Activated CD4-positive, alpha-beta T cell treated with anti-CD3 and anti-CD28 coated beads for 4 hours (primary cell): ENCODE data around the gene VSIG2.

Experiments used
- DNase-seq, 2 donors: peaks; one replicate each; pipeline ENCODE4 v3.0.0-alpha.2; 2020

Gene VSIG2

DNA sequence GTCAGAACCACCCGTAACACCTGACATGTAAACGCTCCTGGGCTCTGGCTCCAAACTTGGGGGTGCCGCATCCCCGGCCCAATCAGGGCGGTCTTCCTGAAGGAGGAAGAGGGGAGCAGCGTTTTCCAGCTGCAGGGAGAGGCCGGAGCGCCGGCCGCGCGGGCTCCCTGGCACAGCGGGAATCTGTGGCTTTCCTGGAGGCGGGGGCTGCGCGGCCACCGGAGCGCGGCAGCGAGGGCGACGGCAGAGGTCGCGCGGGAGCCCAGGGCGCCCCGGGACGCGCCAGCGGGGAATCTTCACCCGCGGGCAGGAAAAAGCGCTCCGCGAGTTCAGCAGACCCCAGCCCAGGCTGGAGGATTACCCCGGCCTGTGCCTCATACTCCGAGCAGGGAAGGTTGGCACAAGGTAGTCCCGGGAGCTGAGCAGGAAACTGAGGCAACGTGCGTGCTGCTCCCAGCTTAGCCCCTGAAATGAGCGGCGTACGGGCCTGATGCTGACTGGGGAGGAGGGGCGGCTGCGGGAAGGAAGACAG is 10.6 kb upstream of the VSIG2 start:
- no peak for DNase-seq

DNA sequence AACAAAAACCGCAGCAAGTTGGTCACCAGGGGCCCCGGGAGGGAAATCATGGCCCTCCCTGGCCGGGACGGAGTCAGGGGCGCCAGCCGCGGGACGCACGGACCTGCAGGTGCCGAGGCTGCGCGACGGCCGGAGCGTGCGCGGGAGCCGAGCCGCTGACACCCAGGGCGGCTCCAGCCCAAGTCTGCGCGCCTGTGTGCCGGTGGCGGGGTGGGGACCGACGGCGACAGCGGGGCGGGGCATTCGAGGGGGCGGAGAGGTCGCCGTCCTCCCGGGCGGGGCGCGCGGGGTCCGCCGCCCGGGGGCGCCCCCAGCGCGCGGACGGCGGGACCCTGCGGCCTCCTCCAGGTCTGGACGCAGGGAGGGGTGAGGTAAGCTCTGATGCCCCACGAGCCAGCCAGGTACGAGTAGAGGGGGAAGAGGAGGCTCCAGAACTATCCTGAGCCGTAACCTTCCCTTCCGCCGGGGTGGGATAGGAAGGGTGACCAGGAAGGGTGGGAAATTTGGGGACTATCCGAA is 10.1 kb upstream of the VSIG2 start, which contains the start of gene ESAM:
Gene ESAM (minus strand): TSS at position 186 of the 519 bp plus-strand sequence. CDS start 136 bp downstream, at position 50.
- DNase-seq, result peak; percentile 65

DNA sequence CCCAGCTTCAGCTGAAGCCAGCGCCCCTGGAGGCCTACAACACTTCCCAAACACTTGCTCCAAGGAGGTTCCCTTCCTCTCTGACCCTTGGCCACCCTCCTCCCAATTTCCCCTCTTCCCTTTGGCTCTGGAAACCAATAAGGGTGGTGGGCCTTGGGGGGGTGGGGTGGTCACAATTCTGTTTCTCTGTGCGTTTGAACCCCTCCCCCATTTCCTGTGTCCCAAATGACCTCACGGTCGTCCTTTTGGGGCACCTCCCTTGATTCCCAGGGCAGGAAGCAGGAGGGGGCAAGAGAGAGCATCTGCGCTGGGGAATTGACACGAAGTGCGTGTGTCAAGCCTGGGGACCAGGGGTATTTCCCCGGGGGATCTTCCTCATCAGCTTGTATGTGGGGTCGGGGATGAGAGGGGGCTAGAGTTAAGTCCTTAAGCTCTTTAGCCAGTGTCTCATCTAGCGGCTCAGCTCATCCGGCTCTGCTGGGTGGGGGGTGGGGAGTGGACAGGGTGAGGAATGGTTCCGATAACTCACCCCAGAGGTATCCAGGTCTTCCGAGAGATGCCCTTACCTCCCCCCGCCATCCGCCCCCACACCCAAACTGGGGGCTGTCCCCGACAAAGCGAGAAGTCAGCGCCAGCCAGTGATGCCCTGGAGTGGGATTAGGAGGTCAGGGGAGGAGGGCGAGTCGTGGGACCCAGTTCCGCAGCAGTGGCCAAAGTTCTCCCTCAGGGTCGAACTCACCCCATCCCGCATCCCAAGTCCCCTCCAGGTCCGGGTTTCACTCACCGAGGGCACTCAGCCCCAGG is 9.4 kb upstream of the VSIG2 start:
- DNase-seq, result no peak

DNA sequence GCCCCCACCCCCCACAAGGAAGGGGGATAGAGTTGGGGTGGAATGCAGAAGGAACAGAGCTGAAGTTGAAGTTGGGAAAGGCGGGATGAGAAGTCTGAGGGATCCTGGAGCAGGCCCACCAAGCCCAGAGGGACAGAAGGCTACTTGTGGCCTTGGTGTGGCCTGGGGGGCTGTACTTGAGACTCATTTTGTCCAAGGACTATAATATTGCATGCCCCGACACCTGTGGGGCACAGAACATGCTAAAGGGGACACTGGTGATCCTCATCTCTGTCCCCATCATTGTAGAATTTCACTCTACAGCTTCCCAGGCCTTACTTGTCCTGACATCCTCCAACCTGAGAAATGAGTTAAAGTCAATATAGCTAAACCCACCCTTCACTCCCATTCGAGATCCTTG is 8.8 kb upstream of the VSIG2 start:
- no peak for DNase-seq

DNA sequence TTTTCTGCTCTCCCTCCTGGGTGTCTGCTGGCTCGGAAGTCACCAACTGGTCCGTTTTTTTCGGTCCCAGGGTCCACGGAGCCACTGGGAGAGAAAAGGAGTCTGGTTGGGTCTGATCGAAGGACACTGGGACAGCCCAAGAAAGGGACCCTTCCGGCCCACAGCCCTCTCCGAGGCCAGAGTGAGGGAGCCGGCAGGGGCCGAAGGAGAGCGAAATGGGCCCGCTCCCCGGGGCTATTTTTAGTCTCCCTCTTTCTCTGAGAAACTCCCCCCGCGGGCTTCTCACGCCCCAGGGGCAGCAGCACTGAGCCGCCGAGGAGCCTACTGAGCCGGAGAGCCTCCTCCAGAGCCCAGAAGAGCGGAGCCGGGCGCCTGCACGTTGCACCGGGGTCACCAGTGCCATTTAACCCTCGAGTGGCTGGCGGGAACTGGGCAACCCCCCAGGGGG is 8.2 kb upstream of the VSIG2 start:
- no peak for DNase-seq

DNA sequence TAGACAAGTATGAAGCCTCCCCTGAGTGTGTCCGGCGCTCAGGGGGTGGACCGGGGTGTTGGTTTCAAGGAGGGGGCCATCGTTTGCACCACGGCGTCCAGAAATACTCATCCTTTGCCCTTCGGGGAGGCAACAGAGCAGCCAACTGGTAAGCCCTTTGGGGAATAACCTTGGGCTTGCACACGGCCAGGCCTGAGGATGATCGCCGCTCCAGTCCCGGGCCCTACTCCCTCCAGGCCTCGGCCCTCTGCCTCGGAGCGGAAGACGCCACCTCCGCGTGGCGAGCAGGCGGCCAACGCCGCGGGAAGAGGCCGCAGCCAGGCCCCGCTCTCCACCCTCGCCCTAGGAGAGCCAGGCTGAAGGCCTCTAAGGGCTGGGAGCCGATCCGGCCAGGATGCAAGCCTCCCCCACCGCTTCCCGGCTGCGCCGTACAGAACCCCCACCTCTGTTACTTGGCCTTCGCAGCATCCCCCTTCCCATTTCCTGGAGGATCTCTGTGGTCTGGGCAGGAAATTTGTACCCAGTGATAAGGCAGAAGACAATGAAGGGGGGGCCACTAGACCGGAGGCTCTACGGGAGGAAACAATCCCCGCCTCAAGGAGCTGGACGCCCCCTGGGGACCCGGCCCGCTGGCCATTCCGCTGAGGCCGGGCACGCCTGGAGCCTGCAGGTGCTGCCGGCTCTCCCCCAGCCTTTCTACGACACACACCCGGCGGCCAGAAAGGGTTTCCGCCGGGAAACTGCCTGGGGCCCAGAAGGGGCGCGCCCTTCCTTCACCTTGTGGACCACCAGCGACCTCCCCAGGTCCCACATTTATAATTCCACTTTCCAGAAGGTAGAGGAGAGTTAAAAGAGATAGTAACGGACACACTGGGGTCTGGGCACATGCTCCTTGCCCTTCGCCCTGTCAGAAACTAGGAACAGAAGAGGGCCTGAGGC is 7.5 kb upstream of the VSIG2 start:
- DNase-seq, result no peak

DNA sequence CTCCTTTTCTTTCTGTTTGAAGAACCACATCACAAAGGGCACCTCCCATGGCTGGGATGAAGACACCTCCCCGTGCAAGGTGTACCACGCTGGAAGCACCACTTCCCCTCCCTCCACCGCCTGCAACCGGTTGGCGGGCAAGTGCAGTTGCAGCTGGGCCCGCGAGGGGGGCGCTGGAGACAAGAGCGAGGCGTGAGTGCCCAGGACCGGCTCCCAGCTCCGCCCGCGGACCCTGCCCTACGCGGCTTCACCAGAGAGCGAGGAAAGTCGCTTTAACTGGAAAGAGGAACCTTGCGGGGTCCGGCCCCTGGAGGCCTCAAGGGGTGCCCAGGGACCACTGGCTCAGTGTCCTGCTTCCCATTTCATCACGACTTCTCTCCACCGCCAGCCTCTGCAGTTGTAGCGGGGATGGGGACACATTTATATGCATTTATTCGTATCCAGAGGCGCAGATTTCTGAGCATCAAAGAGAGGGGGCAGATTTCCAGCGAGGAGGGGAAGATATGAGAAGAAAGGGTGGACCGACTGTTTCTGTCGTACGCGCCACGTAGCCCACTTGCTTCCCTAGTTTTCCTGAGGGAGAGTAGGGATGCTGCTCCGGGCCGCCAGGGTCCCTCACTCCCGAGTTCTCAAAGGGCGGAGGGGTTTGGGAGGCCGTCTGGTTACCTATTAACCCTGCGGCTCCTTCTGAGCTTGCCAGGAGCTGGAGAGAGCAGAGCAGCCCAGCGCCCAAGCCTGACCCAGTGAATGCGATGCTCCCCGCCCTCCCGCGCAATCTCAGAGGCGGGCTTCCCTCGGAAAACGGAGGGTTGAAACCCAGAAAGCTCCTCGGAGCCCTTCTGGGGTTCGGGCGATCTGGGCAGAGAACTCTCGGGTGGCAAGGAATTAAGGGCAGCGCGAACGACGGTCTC is 6.6 kb upstream of the VSIG2 start:
- peak; percentile 56 to 57 for DNase-seq

DNA sequence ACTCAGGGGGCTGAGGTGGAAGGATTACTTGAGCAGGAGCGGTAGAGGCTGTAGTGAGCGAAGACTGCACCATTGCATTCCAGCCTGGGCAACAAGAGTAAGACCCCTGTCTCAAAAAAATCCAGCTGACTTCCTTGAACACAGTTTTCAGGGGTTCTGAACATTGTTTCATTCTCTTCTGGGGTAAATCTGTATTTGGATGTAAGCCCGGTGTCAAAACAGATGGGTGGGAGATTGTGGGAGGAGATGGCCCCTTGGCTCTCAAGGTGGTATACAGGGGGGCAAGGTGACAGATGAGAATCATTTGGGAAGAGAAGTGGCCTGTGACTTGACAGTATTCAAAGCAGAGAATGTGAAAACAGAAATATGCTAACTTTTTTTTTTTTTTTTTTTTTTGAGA is 5.3 kb upstream of the VSIG2 start:
- no peak for DNase-seq

DNA sequence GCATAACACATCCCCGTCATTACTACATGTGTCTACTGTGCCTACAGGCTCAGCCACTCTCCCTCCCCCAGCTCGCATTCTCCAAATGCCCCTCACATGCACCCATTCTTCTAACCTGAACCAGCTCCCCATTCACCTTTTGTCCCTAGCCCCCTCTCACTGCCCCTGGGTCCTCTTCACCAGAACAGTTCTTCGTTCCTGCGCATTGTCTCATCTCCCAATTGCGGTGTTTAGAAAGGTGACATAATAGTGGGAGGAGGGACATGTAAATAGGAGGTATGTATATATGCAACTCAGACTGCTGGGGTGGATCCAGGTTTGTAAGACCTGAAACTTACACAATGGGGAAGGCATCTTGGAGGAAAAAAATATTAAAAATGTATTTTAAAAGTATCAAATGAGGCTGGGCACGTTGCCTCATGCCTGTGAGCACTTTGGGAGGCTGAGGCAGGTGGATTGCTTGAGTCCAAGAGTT is 4.7 kb upstream of the VSIG2 start:
- DNase-seq, result no peak

DNA sequence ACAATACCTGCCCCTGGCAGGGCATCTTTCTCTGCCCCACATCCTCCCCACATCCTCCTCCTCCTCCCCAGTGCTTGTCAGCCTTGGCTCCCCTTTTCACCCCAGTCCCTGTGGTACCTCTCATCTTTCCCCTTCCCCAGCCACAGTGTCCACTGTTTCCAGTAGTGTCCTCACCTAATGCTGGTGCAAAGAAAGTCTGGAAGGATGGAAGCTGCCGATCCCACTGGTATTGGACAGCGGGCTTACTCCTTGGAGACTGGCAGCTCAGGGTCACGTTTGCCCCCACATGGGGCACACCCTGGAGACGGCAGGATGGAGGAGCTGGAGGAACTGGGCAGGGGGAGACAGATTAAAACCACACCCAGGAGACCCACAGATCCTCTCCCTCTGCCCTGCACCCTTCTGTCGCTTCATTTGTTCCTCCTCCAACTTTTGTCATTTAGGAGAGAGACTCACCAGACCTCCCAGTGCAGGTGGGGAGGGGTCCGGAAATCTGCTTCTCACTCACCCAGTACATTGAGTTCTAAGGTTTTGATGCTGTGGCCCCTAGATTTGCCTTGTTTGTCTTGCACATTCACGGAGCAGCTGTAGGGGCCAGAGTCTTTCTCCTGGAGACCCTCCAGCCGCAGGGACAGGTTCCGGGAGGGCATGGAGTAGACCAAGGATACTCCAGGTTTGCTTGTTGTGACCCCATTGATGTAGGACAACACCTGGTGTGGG is 4.1 kb upstream of the VSIG2 start:
- DNase-seq, result no peak

DNA sequence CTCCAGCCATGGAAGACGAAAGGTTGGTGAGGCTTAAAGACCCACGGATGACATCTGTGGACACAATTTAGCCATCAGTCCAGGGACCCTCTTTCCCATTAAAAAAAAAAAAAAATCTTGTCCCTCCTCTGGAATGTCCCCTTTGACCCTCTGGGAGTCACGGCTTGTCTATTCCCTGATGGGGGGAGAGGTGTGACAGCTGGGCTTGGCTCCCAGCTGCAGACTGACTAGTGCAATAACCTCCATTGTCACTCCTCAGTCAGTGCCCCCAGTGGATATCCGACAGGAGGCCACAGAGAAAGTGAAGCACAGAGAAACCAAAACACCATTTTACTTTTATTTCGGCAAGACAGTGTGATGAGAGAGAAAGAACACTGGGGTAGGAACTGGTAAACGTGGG is 2.7 kb upstream of the VSIG2 start:
- DNase-seq, result no peak

DNA sequence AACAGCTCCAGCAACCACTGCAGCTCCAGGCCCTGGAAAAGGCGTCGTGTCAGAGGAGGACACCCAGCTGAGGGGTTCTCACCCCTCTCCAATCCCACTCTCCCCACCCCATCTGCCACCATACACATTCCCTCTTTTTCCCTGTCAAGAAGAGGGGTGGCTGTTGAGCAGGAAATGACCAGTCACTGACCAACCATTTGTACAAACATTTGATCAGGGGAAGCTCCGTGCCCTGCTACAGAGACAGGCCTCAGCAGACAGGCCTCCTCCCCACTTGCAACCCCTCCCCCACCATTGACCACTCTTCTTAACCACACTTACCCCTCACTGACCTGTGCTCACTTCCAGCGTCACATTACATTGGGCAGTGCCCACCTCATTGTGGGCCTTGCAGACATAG is 2.3 kb upstream of the VSIG2 start:
- DNase-seq, result no peak

DNA sequence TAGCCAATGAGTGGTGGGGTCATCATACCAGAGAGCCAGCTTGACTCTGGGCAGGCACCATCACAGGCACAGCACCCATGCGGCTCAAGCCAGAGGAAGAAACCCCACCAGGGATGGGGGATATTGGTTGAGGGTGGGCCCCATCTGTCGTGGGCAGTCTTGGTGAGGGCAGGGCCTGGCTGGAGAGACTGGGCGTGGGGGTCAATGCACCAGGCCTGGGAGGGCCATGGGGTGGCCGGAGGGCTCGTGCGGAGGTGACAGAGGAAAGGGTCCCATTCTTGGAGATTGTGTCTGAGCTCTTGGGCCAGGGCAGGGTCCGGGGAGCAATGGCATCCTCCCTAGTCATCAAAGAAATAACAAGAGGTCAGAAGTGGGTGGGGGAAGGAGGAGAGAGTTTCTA is 1.6 kb upstream of the VSIG2 start:
- DNase-seq, result no peak

DNA sequence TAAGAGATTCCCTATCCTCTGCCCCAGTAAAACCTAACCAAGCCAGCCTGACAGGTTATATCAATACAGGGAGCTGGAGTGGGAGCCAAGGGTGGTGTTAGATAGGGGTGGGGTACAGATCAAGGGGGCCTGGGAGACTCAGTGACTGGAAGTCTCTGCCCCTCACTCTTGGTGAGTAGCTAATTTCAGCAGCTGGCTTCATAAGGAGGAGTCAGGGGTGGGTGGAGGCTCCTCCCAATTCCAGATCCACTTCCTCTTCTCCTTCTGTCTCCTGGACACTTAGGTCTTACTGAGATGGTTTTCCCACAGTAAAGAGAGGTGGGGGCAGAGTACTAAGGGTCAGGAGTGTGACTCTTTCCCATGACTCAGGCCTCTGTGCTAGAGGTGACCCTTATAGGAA is 1.1 kb upstream of the VSIG2 start:
- no peak for DNase-seq

DNA sequence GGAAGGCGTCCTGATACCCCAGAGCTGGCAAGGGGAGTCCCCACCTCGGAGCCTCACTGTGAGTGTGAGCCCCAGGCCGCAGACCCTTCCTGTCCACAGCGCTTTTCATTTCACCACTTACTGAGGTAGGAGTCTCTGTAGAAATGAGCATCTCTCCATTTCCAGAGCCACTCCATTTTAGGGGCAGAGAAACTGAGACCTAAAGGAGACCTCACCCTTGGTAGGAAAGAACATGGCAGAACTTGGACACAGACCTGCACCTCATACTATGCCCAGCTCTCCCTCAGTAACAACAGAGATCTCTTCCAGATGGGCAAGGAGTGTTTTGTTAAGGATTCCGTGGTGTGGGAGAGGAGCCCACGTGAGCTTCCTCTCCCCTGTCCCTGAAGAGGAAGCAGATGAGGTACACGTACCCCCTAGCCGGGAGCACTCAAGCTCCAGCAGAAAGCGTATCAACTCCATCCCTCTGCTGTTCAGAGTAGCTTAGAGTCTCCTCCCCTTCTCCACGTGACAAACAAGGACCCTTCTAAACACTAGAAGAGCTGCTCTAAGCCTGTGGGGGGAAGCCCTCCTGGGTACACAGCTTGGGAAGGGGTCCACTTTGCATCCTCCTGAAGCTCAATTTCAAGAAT is 532 bp upstream of the VSIG2 start:
- DNase-seq, result no peak

DNA sequence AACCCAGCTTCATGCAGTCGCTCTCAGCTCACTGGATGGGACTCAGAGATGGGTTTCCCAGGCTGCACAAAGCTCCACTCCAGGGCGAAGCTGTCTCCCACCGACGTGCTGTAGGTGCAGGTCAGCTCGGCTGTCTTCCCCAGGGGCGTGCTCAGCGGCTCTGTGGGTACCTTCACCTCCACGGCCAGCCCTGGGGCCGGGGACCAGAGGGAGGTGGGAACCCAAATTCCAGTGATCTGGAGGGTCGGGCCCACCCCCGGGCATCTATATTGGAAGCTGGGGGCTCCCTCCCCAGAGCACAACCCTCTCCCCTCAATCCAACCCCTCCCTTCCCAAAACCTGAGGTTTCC is 689 bp downstream of the VSIG2 start:
- no peak for DNase-seq

DNA sequence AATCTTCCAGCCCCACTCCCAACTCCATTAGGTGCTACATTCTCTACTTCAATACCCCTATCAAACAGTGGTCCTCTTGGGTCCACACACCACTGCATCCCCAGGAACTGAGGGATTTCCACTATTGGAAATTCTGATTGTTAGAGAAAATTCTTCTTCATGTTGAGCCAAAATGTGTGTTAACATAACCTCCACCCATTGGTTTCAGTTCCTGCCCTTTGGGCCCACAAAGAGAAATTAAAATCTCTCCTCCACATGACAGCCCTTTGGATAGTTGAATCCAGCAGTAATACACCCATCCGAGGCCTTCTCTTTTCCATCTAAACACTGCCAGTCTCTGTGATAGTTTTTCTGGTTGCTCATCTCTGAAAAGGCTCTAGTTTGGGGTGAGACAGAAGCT is 2.1 kb downstream of the VSIG2 start:
- DNase-seq, result no peak

DNA sequence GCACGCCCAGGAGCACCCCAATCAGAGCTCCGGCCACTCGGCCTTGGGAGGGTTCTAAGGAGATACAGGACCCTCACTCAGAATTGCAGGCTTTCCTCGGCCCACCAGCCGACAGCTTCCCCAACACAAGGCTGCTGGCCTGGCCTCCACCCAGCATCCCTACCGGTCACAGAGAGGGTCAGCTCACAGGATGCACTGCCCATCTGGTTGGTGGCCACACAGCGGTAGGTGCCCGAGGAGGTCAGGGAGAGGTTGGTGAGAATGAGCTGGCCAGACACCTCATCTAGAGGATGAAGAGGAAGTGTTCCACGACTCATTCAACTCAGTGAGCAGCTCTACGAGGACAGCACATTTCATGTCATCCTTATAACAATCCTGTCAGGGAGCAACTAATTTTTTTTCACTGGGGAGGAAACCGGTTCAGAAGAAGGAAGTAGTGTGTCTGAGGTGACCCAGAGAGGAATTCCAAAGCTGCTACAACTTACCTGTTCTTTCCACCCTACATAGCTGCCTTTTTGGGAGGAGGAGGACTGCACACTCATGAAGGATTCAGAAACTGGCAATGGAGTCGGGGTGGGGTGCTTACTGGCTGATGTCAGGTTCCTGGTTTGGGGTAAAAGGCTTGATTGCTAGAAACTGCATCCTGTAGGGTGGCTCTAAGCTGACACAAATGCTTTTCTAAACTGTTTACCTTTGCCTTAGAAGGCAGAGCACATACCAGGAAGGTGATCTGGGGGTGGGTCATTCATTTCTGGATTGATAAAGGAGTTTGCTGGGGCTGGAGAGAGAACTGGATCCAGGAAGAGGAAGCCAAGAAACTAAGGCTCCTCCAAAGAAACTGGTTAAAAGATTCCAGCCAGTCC is 3.3 kb downstream of the VSIG2 start:
- no peak for DNase-seq

DNA sequence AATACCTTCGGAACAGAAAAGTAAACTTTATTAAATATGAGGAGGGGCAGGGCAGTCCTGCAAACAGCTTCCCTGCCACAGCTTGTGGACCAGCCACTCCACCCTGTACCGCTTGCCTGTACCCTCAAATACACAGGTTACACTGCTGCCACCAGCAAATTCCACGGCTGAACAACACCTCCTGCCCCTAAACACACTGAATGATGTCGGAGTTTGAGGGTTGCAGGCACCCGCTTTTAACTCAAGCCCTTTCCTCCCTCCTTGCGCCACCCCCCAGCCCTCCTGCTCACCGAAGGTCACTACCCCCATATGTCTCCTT is 4.0 kb downstream of the VSIG2 start:
- no peak for DNase-seq

DNA sequence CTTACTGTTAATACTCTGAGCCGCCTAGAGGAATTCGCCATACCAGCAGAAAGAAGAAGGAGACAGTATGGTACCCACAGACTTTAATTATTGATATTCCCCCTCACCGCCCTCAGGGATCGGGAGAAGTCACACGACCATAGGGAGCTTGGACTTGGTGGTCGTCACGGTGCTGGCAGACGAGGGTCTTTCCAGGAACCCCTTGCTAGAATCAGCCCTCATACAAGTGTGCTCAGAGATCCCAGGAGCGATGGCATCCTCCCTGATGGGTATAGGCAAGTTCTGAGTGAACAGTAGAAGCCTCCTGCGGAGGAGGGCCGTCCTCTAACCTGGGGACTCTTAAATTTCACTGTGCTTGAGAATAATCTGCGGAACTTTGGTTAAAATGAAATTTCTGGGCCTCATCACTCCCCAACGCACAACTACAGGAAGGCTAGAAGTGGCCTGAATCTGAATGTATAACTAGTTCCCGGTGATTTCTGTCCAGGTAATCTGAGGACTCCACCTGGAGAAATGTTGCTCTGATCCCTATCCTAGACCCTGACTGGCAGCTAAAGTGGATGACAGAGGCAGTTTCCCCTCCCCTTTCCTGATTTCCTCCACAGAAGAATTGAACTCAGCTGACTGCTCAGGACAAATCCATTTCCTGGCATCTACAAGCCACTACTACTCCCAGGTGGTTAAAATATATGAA is 4.5 kb downstream of the VSIG2 start:
- DNase-seq, result no peak
